Urinary bladder (tissue), 4 donors: ENCODE results near the gene TMEM51. TPM values are rescaled to one million over a fixed set of nuclear protein-coding genes. Genes with fewer than 3 reads are reported as not detected.
"Not testable (repeated sequence)": the region's sequence is repeated elsewhere in the genome, so short reads cannot be mapped to it uniquely, and the experiment has no call there.

Experiments used
- DNase-seq: peaks from one replicate; pipeline ENCODE4 v3.0.0-alpha.2; 2015; ENCODE audit errors: extremely low spot score
- H3K27ac ChIP-seq: one replicate; pipeline ENCODE4 v1.5.1; 2013; ENCODE audit warnings: low read depth, mild to moderate bottlenecking, moderate library complexity
- H3K36me3 ChIP-seq: one replicate; pipeline ENCODE4 v1.6.1; 2013; ENCODE audit warnings: mild to moderate bottlenecking, moderate library complexity; ENCODE audit not compliant: insufficient read depth
- H3K4me1 ChIP-seq: one replicate; pipeline ENCODE4 v1.6.1; 2013; ENCODE audit warnings: mild to moderate bottlenecking, moderate library complexity; ENCODE audit not compliant: insufficient read depth
- H3K4me3 ChIP-seq: one replicate; pipeline ENCODE4 v1.5.1; 2013; ENCODE audit warnings: low read depth, low read length
- WGBS: extraction: QIAGEN DNeasy Blood & Tissue Kit; methylation state at CpG from one replicate; pipeline ENCODE4 v1.1.7; 2013; 5-methylcytosine and 5-hydroxymethylcytosine counted together
- polyA plus RNA-seq: library from polyadenylated mRNA; stranded (reverse); fragments of 200-250 nt; gene quantifications from one replicate; pipeline ENCODE4 v1.2.3, GENCODE V29; 2013
- total RNA-seq: library from RNA; depleted of rRNA; stranded (reverse); fragments of >200 nt; gene quantifications from one replicate; pipeline ENCODE4 v1.2.3, GENCODE V29; 2014
- donor health status: healthy with polysubstance abuse.
- donor health status: healthy.

The TMEM51 gene
- total and polyA plus RNA-seq, 2 donors = 15.9 to 21.5 TPM

GRCh38 chr1:15135604-15136003, 17.9 kb upstream of the TMEM51 start:
- not testable (repeated sequence) for DNase-seq, H3K4me3 ChIP-seq, H3K27ac ChIP-seq, H3K4me1 ChIP-seq, H3K36me3 ChIP-seq
- WGBS = 84% methylated on average over 10 of the region's 10 CpGs

GRCh38 chr1:15137809-15138208, 15.7 kb upstream of the TMEM51 start:
- DNase-seq = no peak
- WGBS = 78% methylated on average over 6 of the region's 6 CpGs

GRCh38 chr1:15139654-15140350, 13.7 kb upstream of the TMEM51 start:
- 71% methylated on average over 15 of the region's 15 CpGs for WGBS
- no peak overlapping the region for H3K4me3 ChIP-seq
- H3K36me3 ChIP-seq = no peaks in the 10 kb centered on the region
- no peak overlapping the region for H3K27ac ChIP-seq
- no peak for DNase-seq
- no peaks in the 10 kb centered on the region for H3K4me1 ChIP-seq

More at GRCh38 chr1:15137809-15138208, 15.7 kb upstream of the TMEM51 start:
- Histone ChIP-seq H3K27ac (no peak overlapping the region), H3K4me1 (no peaks in the 10 kb centered on the region), H3K4me3 (no peak overlapping the region), H3K36me3 (no peaks in the 10 kb centered on the region)

- H3K27ac ChIP-seq = no peak overlapping the region
- DNase-seq = no peak
- no peaks in the 10 kb centered on the region for H3K36me3 ChIP-seq
- H3K4me1 ChIP-seq = no peaks in the 10 kb centered on the region
- 53% methylated on average over 6 of the region's 6 CpGs for WGBS
- H3K4me3 ChIP-seq = no peak overlapping the region
Measured at GRCh38 chr1:15141935-15142539, 11.5 kb upstream of the TMEM51 start.

GRCh38 chr1:15145327-15145726, 8.2 kb upstream of the TMEM51 start:
- 74% methylated on average over 2 of the region's 2 CpGs for WGBS
- no peak for DNase-seq
- Histone ChIP-seq H3K27ac (no peak overlapping the region), H3K36me3 (no peaks in the 10 kb centered on the region), H3K4me1 (no peaks in the 10 kb centered on the region), H3K4me3 (no peak overlapping the region)

DNA sequence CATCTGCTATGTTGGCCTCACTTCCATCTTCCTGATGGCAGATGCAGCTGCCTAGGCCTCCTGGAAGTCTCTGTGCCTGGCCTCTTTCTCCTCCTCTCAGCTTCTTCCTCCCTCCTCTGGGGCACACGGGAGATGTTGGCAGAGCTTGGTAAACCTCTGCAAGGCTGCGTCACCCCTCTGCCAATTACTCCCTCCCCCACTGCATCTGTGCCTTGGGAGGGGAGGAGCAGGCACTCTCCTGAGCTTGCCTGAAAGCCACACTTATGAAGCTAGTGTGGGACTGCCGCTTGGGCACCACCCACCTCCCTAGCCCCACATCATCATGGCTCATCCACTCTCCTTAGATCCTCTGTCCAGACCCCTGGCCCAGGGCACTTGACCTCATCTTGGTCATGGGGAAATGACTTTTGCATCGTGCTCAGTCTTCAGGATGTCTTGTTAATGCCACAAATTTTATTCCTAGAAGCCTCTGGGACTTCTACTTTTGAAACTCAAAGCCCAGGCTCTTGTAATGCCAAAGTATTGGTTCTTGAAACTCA, 7.3 kb upstream of the TMEM51 start:
- 73% methylated on average over 4 of the region's 4 CpGs for WGBS
- no peak for DNase-seq
- Histone ChIP-seq H3K4me1 (no peaks in the 10 kb centered on the region), H3K36me3 (no peaks in the 10 kb centered on the region), H3K4me3 (no peak overlapping the region), H3K27ac (no peak overlapping the region)

- no peaks in the 10 kb centered on the region for H3K4me1 ChIP-seq
- DNase-seq = no peak
- H3K36me3 ChIP-seq = no peaks in the 10 kb centered on the region
- 76% methylated on average over 4 of the region's 4 CpGs for WGBS
- no peak overlapping the region for H3K27ac ChIP-seq
- no peak overlapping the region for H3K4me3 ChIP-seq
Measured at GRCh38 chr1:15146971-15147376, 6.6 kb upstream of the TMEM51 start.

- H3K4me3 ChIP-seq = no peak overlapping the region
- H3K36me3 ChIP-seq = no peaks in the 10 kb centered on the region
- no peak for DNase-seq
- no peak overlapping the region for H3K27ac ChIP-seq
- H3K4me1 ChIP-seq = no peaks in the 10 kb centered on the region
- WGBS = 88% methylated on average over 6 of the region's 6 CpGs
Measured at GRCh38 chr1:15148004-15148403, 5.5 kb upstream of the TMEM51 start.

- 88% methylated on average over 9 of the region's 9 CpGs for WGBS
- Histone ChIP-seq H3K4me3 (no peak overlapping the region), H3K36me3 (no peaks in the 10 kb centered on the region)
Measured at GRCh38 chr1:15148475-15148874, 5.1 kb upstream of the TMEM51 start.

GRCh38 chr1:15148941-15149340, 4.6 kb upstream of the TMEM51 start:
- H3K4me3 ChIP-seq = no peak overlapping the region
- H3K27ac ChIP-seq = no peak overlapping the region
- WGBS = 0% methylated on average over 1 of the region's 1 CpG
- no peaks in the 10 kb centered on the region for H3K36me3 ChIP-seq
- DNase-seq = no peak
- no peaks in the 10 kb centered on the region for H3K4me1 ChIP-seq

More at GRCh38 chr1:15148475-15148874, 5.1 kb upstream of the TMEM51 start:
- DNase-seq = no peak
- H3K27ac ChIP-seq = no peak overlapping the region
- H3K4me1 ChIP-seq = no peaks in the 10 kb centered on the region

DNA sequence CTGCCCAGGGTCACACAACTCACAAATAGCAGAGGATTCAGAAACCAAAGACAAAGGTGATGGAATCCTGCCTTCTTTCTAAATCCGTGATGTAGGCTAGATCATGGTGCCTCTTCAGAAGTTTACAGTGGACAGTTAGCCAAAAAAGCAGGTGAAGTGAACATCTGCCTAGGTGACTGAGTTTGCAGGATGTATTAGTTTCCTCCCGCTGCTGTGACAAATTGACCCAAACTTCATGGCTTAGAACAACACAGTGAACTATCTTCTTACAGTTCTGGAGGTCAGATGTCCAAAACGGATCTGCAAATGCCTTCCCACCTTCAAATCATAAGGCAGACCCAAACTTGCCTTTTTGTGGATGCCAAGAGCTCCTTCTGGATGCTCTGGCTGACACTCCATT, 3.2 kb upstream of the TMEM51 start:
- DNase-seq = no peak
- Histone ChIP-seq H3K4me3 (no peak overlapping the region), H3K27ac (no peak overlapping the region), H3K36me3 (no peaks in the 10 kb centered on the region), H3K4me1 (no peaks in the 10 kb centered on the region)
- WGBS = 93% methylated on average over 3 of the region's 3 CpGs

DNA sequence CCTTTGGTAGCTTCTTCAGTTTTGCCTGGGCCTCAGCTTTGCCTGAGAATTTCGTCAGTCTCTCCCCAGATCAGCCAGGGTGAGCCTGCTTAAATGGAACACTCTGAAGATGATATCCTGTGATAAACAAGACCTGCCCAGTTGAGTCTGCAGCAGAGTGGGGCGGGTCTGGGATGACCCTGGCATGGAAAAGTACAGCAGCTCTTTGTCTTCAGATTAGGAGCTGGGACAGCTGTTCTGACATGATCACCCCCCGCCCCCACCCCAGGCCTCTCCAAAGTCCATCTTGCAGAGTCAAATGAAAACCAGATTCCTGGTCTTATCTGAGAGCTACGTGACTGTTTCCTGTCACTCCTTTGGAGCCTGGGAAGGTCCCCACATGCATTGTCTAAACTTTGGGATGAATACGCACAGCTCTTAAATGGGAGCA, 2.2 kb upstream of the TMEM51 start:
- WGBS = 41% methylated on average over 5 of the region's 5 CpGs
- H3K36me3 ChIP-seq = no peaks in the 10 kb centered on the region
- DNase-seq = no peak
- H3K27ac ChIP-seq = no peak overlapping the region
- no peak overlapping the region for H3K4me3 ChIP-seq
- no peaks in the 10 kb centered on the region for H3K4me1 ChIP-seq

GRCh38 chr1:15151871-15152270, 1.7 kb upstream of the TMEM51 start:
- DNase-seq = no peak
- 51% methylated on average over 3 of the region's 3 CpGs for WGBS
- Histone ChIP-seq H3K36me3 (no peaks in the 10 kb centered on the region), H3K4me3 (peak overlapping the region; percentile 62), H3K4me1 (no peaks in the 10 kb centered on the region), H3K27ac (peak overlapping the region; percentile 13)
